COR-L47 (cell line): ENCODE results near the gene ARHGAP18.

Source experiments
- DNase-seq: peaks from one replicate; lab custom pipeline; 2025; lab: John Stamatoyannopoulos, UW

ARHGAP18 gene

DNA sequence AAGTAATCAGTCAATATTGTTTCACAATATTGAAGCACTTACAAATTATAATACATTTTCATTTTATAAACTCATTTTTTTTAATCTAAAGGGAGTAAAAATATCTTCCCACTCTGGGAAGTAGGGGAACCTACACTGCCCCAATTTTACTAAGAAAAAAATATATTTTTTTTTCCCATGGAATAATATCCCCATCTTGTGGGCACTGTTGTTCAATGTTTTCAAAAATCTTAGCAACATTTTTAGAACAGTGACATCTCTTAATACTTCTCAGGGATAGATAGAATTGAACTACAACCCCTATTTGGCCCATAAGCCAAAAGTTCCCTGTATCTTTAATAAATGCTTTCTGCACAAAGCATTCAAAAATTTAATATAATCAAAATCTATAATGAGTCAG is 42.9 kb downstream of the ARHGAP18 start:
- no peak for DNase-seq

DNA sequence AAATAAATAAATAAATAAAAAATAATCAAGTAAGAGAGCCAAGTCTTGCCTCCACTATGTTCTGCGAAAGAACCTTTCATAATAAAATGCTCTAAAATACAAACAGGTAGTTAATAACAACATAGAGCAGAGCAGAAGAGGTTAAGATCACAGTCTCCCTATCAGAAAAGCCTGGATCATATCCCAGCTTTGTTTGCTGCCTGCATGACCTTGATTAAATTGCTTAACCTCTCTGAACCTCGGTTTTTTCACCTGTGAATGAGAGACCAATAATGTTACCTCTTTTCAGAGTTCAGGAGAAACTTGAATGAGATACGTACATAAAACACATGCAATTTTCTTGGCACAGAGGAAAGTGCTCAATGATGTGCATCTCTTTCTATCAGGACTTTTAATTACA is 44.4 kb downstream of the ARHGAP18 start:
- no peak for DNase-seq

DNA sequence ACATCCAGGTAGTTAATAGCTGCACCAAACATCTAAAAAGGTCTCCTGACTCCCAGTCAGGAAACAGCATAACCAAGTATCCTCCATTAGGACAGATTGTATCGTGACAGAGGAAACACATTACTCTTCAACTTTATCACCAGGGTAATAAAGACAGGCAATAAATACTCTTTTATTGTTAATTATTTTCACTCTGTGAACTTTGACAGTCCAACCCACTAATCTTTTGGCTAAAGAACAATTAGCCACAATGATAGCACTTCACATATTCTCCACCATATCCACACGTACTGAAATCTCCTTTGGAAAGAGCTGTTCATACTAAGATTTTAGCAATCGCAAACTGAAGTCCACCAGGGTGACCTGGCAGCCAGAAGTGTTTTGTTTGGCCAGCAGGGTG is 46.4 kb downstream of the ARHGAP18 start:
- DNase-seq, result no peak

DNA sequence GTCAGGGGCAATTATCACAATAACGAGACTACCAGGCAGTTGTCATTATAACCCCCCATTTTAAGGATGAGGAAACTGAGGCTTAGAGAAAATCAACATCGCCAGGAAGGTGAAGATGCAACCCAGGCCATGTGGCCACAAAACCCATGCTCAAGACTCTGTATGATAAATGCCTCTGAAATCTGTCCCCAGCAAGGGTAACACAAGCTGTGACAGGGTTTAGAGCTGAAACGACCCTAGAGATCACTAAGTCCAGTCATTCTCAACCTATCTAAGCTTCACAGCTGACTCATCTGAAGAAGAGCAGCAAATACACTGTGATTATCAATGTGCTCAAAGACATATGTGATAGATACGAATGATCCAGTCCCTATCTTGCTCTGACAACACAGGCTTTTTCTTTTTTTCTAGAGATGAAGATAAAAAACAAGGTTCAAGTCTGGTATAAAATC is 47.0 kb downstream of the ARHGAP18 start:
- no peak for DNase-seq

DNA sequence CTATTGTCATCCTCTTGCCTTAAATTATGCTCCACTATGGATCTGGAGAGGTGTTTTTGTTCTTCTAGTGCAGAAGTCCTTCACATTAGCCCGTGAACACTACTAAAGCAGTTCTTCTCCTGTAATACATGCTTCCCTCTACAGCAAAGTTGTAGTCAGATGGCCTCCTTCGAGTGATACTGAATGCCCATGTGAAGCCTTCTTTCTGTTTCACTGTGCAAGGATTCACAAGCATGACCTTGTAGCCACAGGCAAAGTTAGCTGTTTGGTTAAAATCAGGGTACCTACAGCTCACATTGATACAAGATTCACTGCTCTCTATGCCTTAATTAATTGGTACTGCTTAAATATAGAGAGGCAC is 47.6 kb downstream of the ARHGAP18 start:
- DNase-seq, result no peak

DNA sequence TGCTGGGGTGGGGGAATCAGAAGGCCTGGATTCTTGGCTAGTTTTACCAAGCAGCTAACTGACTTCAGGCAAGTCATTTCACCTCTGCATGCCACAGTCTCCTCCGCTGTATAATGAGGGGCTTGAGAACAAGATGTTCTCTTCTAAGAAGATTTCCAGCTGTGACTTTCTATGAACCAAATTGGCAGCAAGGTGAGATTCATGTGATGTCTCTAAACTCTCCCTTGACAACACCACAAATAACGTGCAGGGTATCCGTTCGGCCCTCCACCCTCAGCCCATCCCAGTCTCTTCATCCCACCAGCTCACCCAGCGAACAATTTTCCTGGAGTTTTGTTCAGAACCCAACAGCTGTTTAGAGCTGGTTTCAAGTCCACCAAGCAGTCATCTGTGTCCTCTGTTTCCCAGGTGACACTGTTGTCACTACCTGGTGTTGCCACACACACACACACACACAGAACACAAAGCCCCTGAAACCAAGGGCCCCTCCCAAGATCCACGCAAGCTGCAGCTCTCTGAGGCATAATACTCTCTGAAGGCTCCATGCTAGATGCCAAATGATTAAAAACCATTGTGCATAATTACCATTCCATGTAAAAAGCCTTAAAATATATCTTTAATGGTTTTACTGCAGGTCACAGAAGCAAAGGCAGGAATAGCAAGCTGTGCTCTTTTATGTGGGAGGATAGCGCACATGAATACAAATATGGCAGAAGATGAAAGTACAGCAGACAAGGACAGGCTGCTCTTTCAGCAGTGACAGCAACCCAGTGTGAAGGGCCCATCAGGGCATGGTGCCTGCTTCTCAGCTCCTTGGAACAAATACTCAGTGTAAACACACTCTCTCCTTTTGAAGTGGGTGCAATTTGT is 48.2 kb downstream of the ARHGAP18 start:
- DNase-seq, result no peak

DNA sequence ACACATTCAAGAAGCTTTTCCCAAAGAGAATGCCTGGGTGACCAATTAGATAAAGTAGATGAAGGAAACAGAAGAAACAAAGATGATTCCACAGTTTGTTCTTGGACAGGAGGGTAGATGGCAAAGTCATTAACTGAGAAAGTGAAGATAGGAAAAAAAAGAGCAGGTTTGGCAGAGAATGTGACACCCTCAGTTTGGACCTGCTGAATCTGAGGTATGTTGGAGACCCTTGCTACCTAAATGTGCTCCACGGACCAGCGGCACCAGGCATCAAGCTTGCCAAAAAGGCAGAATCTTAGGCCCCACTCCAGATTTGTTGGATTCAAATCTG is 49.7 kb downstream of the ARHGAP18 start:
- no peak for DNase-seq

DNA sequence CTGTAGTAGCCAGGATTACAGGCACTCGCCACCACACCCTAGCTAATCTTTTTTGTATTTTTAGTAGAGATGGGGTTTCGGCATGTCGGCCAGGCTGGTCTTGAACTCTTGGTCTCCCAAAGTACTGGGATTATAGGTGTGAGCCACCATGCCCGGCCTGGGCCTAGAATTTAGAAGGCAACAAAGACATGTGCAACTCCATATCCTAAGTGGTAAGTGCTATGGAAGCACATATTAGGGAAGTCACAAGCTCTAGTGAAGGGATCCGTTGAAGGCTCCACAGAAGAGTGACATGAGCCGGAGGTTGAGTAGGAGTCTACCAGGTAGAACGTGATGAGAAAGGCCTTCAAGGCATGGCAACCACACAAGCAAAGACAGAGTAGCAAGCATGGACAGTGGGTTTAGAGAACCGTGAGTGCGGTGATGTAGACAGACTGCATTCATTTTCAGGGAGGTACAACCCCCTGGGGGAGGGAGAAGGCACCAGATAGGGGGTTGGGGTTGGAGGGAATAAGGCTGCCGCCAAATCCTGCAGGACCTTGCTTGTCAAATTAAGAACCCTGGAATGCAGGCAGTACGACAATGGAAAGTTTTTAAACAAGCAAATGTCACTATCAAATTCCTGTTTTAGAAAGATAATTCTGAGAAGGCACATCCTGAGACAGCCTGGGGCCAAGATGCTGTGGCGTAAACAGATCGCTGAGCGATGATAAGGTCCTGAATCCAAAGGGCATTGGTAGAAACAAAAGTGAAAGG is 50.2 kb downstream of the ARHGAP18 start:
- DNase-seq, result no peak

DNA sequence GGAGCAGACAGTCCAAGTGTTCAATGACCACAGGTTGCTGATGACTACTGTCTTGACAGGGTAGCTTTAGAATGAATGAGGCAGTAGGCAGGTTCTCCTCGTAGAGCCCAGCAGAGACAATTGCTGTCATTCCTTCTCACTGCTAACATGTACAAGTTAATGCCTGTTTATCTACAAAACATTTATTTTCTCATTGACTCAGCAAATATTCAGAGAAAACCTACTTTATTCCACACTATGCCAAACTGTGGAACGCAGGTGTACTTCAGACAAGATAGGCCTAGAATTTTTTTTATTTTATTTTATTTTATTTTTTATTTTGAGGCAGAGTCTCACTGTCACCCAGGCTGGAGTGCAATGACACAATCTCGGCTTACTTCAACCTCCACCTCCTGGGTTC is 50.8 kb downstream of the ARHGAP18 start:
- no peak for DNase-seq

DNA sequence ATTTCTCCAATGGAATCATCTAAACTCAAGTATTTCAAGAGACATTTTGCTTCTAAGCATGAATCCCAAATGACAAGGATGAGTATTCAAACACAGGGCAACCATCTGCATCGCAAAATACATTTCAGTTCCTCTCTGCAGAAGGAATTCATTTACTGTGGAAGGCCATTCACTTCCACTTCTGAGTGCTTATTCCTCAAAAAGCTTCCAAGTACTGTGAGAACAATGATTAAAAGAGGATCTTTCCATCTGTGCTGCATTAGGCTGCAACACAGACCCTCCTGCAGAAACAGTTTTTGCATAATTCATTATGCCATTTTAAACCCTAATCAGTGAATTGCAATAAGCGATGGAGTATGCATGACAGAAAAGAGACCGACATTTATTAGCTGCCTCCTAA is 52.5 kb downstream of the ARHGAP18 start:
- no peak for DNase-seq

DNA sequence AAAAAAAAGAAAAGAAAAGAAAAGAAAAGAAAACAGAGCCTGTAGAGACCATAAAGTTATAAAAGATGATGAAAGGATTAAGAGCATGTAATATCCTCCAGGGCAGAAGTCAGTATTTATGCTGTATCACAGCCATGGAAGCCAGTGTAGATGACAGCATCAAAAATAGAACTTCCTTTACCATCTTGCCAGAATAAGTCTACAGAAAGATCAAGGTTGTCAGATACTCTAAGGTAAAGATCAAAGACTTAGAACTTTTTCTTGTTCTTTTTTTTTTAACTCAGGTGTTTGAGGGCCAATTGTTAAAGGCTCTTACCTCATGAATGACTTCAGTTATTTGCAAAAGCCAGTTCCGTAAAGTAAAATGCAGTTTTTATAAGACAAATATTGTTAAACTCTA is 54.6 kb downstream of the ARHGAP18 start:
- no peak for DNase-seq

DNA sequence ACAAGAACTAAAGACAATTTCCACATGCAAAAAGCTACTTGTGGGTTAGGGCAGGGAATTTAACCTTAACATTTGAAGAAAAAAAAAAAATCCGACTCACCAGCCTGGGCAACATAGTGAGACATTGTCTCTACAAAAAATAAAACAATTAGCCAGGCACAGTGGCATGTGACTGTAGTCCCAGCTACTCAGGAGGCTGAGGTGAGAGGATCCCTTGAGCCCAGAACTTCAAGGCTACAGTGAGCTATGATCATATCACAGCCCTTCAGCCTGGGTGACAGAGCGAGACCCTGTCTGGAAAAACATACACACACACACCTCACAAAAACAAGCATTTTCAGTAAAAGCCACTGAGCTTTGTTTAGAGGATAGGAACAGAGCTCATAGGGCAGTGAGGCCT is 56.2 kb downstream of the ARHGAP18 start:
- no peak for DNase-seq

DNA sequence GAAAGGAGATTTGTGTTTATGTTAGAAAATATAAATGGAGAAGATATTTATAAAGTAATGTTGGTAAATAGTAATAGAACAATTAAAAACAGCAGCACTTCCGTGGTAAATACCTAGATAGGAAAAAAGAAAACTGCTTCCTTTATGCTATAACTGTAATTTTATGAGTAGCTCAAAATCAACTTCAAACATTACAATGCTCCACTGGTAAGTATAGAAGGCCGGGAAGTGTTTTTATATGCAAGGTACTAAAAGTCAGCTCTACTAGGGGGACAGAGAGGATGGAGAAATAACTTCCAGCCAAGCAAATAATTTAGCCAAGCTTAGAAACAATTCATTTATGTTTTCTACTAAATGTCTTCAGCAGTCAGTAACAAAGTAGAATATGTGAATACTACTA is 56.7 kb downstream of the ARHGAP18 start:
- DNase-seq, result no peak

DNA sequence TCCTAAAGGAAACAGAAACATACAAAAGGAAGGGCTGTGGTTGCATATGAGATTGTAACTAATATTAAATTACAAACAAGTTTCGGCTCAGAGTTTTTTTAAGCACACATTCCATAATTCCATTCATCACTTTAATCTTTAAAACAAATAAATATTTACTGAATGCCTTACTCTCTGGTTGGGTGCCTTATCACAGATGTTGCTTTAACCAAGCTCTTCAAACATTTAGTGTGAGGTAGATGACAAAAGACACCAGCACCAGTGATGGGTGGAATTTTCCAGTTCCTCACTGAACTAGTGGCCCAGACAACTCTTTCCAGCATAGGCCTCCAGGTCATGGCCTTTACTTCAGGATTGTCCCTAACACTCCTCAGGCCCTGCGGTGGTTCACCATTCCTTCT is 58.7 kb downstream of the ARHGAP18 start:
- no peak for DNase-seq

DNA sequence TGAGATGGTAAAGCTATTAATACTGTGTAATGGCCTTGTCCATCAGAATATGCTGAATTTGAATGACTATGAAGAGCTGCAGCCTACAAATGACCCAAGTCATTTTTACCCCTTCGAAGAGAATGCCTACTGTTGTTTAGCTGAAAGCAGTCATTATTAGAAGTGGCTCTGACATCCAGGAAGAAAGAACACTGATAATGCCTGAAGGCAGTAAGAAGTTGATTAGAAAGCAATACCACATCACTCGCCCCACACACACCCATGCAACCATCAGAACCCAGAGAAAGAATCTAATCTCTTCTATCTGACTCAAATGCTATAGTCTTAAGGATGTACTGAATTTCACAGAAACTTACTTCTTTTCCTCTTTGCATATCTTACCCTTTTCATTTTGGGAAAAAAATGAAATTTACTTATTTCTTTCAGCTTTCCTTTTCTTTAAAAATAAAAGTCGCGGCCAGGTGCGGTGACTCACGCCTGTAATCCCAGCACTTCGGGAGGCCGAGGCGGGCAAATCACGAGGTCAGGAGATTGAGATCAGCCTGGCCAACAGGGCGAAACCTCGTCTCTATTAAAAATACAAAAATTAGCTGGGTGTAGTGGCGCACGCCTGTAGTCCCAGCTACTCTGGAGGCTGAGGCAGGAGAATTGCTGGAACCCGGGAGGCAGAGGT is 61.0 kb downstream of the ARHGAP18 start:
- no peak for DNase-seq

DNA sequence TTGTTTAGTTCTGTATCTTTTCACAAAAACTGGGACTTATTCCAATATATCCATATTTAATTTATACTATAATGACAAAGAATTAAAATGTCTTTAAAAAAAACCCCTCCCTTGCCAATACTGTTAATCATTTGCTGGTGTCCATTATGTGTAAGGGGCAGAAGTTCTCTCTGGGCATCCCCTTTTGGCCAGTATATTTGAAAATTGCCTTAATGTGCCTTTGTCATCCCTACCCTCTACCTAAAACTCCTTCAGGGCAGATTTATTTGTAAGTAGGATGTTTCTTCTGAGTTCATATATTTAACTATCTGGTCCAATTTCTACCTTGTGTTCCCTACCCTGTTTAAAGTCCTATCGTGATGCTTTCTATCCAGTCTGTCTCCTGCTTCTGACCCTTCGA is 62.9 kb downstream of the ARHGAP18 start:
- no peak for DNase-seq

DNA sequence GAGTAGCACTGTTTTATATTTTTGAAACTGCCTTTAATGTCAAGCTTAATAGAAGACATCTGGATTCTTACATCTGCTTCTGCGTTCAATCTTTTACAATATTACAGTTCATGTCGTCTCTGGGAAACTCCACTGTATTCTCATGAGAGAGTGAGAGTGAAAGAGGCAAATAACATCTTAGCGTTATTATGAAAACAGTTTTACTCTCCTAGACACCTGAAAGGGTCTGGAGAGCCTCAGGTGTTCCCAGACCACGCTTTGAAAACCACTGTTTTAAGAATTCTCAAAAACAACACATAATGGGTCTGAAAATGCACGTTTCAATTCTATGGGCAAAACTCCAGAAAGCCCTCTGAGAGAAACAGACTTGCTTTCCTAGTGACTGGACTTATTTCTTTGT is 63.3 kb downstream of the ARHGAP18 start:
- no peak for DNase-seq

DNA sequence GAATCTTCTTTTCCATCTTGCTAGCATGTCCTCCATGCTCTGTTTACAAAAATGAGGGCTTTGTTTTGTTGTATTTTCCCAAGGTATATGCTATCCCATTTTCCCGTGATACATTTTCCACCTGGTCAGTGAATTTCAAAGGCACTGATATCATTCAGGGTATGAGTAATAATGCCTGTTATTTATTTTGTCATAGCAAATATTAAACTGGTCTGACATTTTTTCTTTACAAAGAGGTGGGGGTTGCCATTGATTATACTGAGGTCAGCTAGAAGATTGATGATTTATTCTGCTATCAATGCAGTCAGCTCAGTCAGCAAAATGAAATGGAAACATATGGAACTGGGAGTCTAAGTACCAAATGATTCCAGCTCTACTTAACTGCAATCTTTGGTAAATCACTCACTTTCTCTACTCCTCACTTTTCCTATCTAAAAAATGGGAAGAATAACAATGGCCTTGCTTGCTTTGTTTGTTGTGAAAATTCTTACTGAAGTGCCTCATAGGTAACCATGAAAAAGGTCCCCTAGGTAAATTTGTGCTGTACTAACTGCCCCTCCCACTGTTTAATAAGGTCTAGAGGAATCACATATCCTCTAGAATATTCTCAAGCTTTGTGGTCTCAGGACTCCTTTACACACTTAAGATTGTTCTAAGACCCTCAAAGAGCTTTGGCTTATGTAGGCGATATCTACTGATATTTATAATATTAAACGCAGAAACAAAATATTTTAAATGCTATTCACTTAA is 64.0 kb downstream of the ARHGAP18 start:
- no peak for DNase-seq

DNA sequence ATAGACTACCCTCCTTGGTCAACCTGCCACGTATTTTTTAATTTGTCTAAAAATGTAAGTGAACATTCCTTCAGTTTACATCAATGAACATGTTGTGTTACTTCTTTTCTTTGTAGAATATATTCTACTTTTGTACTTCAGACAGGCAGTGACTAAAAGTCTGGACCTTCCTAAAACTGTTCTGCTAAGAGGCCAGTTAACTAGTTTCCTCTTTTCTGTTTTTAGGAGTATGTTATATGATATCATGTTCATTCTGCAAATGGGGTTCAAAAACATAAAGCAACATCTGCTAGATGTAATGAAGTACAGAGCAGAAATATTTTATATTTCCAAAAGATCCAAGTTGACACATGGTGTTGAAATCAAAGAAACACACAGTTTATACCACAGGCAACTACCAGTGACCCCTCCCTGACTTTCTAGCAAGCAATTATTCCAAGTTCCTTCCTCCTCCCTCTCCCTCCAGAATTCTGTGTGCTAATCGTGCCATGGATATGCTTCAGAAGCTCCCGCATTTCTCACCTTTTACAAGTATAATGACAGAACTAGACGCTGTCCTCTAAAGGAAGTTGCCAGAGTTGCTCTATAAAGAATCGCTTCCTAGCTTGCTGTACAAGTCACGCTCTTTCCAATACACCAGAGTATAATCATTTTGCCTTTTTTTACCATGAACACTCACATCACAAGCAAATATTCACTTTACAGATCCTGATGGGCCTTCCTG is 64.7 kb downstream of the ARHGAP18 start:
- DNase-seq, result no peak

DNA sequence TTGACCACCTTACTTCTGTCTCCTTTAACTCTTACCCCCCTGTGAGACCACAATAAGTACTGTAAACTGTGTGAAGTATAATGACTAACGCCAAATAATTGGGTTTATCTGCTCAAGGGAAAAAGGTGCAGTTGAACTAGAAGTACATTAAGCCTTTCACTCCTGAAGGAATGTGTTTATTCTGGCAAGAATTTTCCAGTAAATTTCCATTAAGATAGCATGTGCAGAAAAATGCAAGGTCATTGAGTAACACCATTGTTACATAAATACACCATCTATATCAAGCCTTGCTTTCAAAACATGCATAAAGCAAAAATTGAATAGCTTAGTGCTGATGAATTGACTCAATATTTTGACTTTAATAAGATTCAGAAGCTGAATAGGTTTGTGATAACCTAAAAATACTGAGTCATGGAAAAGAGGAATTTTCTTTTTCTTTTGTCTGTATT is 65.4 kb downstream of the ARHGAP18 start:
- no peak for DNase-seq

DNA sequence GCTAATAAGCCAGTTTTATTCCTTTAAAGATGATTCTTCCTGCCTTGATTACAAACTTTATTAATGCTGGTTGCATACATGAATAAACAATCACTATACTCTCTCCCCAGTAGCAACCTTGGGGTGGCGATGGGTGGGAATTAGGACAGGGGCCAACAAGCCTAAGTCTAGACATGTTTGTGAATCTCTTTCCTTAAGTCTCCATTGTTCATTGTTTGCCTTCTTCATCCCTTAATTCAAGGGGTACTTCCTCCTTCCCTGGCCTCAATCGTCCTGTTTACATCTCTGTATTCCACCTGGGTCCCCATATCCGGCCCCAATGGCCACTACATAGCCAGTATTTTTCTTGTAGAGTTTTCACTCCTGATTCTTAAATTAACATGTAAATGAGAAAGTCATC is 66.0 kb downstream of the ARHGAP18 start:
- DNase-seq, result no peak

DNA sequence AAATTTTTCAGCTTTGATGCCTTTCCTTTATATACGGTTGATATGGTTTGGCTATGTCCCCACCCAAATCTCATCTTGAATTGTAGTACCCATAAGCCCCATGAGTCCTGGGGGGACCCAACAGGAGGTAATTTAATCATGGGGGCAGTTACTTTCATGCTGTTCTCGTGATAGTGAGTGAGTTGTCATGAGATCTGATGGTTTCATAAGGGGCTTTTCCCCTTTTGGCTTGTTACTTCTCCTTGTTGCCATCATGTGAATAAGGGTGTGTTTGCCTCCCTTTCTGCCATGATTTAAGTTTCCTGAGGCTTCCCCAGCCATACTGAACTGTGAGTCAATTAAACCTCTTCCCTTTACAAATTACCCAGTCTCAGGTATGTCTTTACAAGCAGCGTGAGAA is 66.8 kb downstream of the ARHGAP18 start:
- DNase-seq, result no peak
